K562 (cell line): Measurements from ENCODE around the gene ANHX. TPM values are rescaled to one million over a fixed set of nuclear protein-coding genes. Genes with fewer than 3 reads are reported as not detected.

ENCODE experiments used
- BRF1 ChIP-seq: IDR thresholded peaks from 3 replicates; pipeline ENCODE4 v1.6.1; 2011; ENCODE audit warnings: borderline replicate concordance, mild to moderate bottlenecking; ENCODE audit not compliant: insufficient read length; ENCODE audit errors: extremely low read depth
- CTCF ChIP-seq, 3 experiments: IDR thresholded peaks in 2 of 3; conservative IDR thresholded peaks in 1 of 3; 2 replicates each; pipeline ENCODE4 v1.5.1; 2011 to 2012; ENCODE audit warnings: low read length in 3 of 3, mild to moderate bottlenecking in 3 of 3, control low read depth in 2 of 3, improper control_type of control experiment in 1 of 3, inconsistent platforms in 1 of 3, low read depth in 1 of 3, mixed read lengths in 1 of 3, moderate library complexity in 1 of 3; ENCODE audit not compliant: insufficient read depth in 2 of 3
- CUX1 ChIP-seq: fragments of 200-800 bp; sonication (Bioruptor generic); IDR thresholded peaks from 2 replicates; pipeline ENCODE4 v1.6.1; 2016; ENCODE audit warnings: missing genetic modification characterization, missing compliant biosample characterization
- GTF2B ChIP-seq: IDR thresholded peaks from 2 replicates; pipeline ENCODE4 v1.6.1; 2011; ENCODE audit not compliant: insufficient read length; ENCODE audit errors: extremely low read depth
- KLF10 ChIP-seq: fragments of 250-450 bp; sonication (Bioruptor Pico); IDR thresholded peaks from 2 replicates; pipeline ENCODE4 v1.6.1; 2021; ENCODE audit warnings: matching md5 sums
- PHF8 ChIP-seq: fragments of 200-600 bp; sonication (generic); IDR thresholded peaks from 2 replicates; pipeline ENCODE4 v1.6.1; 2012; ENCODE audit warnings: mixed run types, mild to moderate bottlenecking, inconsistent platforms, low read length, moderate library complexity, borderline replicate concordance
- SIN3A ChIP-seq, 2 experiments: fragments of 150-350 bp in 1 of 2; IDR thresholded peaks; 2 replicates each; pipeline ENCODE4 v1.6.1; 2011 to 2016; ENCODE audit warnings: borderline replicate concordance in 2 of 2, low read depth in 2 of 2, low read length in 2 of 2, mild to moderate bottlenecking in 2 of 2, moderate library complexity in 2 of 2; ENCODE audit not compliant: control insufficient read depth in 1 of 2
- SP1 ChIP-seq: sonication (generic); formaldehyde crosslinking; IDR thresholded peaks from 2 replicates; pipeline ENCODE4 v1.8.1; 2022; ENCODE audit warnings: mild to moderate bottlenecking, missing genetic modification reagents
- ZBTB11 ChIP-seq, 3 experiments: fragments of 200-800 bp in 1 of 3; fragments of 250-450 bp in 1 of 3; fragments of 450-650 bp in 1 of 3; sonication (Bioruptor Pico) in 1 of 3; sonication (Bioruptor generic) in 1 of 3; formaldehyde crosslinking in 1 of 3; IDR thresholded peaks; 2 replicates each; pipeline versions ENCODE4 v1.6.1 to v1.8.0; 2016 to 2022; ENCODE audit warnings: mild to moderate bottlenecking in 2 of 3, missing genetic modification characterization in 2 of 3, missing compliant biosample characterization in 1 of 3, moderate library complexity in 1 of 3
- polyA plus RNA-seq, 8 experiments: library from polyadenylated mRNA; depleted of rRNA in 4 of 8; stranded (reverse) in 5 of 8; unstranded in 3 of 8; fragments of >200 nt; fragmentation: Nextera tagmentation in 2 of 8; fragmentation: Illumina TruSeq in 1 of 8; extraction: Ambion mirVana in 2 of 8; extraction: Trizol in 1 of 8; gene quantifications; 2 replicates each; pipeline versions ENCODE4 v1.2.1 to v1.2.3, GENCODE V29; 2011 to 2014; ENCODE audit warnings: inconsistent platforms in 1 of 8, missing spikeins in 1 of 8
- total RNA-seq, 7 experiments: library from RNA; depleted of rRNA in 6 of 7; stranded (reverse); fragments of >200 nt in 6 of 7; fragmentation: Illumina TruSeq in 2 of 7; extraction: Trizol in 2 of 7; gene quantifications; 2 replicates each; pipeline versions ENCODE4 v1.2.1 to v1.2.3, GENCODE V29; 2011 to 2021; ENCODE audit warnings: low replicate concordance in 1 of 7

Gene ANHX
- total and polyA plus RNA-seq, 9 of the 15 experiments (the other 6 are each of a cell fraction or from before 2014, with no cell fraction given), result not detected

GRCh38 chr12:133181238-133181959, 54.3 kb downstream of the ANHX start, which contains the start of gene ZNF268 (continued):
- TF ChIP-seq CTCF (IDR thresholded peaks at IDR 0.05 in 2 of 3, conservative IDR thresholded peaks at IDR 0.05 in 1 of 3; ENCODE audit: insufficient read depth in 2 of 3, low read depth in 1 of 3, low read length in 3 of 3) (peak; percentile 84 to 95 (median 93)), ZBTB11 (CRISPR knock-in tag; IDR thresholded peaks at IDR 0.05) (peak in 1 of 3 experiments; percentile 73; a peak in 2 of 6 replicates), PHF8 (peak; percentile 93), SIN3A (IDR thresholded peaks at IDR 0.05; ENCODE audit: borderline replicate concordance in 2 of 2, control insufficient read depth in 1 of 2, low read depth in 2 of 2, low read length in 2 of 2) (peak; percentile 66 to 76; a peak in 2 of 4 replicates), SP1 (CRISPR knock-in tag) (peak; percentile 71), GTF2B (no peak), KLF10 (no peak), BRF1 (no peak), CUX1 (CRISPR knock-in tag) (0 out of 2 replicates have a peak, but pooled peaks have one; percentile 45)
